ENCODE data around the gene MBTPS1. TPM values are rescaled to one million over a fixed set of nuclear protein-coding genes. Genes with fewer than 3 reads are reported as not detected.

The MBTPS1 gene
- total RNA-seq, 1 donor from 2014 or later, result 103 TPM

DNA sequence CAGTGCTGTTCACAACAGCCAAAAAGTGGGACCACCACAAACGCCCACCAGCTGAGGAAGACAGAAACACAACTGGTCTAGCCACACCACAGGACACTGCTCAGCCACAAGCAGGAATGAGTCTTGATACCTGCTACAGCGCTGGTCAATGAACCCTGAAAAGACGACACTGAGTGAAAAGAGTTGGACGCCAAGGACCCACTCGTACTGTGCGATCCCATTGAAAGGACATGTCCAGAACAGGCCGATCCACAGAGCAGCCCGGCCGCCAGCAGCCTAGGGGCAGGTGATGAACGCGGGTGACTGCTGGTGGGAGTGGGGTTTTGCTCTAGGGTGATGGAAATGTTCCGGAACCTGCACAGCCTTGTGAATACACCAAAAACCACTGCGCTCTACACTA lies 63.5 kb downstream of the MBTPS1 start:
- DNase-seq (ENCODE audit: low spot score), result no peak

DNA sequence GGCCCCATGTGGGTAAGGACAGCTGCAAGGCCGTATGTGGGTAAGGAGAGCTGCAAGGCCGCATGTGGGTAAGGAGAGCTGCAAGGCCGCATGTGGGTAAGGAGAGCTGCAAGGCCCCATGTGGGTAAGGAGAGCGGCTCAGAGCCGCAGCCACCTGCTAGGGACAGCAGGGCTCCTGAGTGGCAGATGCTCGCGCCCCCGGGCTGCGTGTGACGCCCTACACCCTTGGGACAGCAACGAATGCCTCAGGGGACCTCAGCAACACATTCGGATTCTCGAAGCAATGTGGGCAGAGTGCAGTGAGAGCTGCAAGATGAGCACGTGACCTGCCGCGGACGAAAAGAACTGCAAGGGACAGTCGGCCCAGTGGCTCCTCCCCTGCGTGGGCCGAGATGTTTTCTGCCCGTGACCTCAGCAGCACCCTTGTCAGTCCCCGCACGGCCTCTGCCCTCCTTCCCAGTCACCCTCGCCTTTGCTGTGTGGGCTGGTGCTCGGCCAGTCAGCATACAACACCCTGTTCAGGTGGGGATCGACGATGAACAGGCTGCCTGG lies 64.6 kb downstream of the MBTPS1 start:
- DNase-seq (ENCODE audit: low spot score), result no peak

DNA sequence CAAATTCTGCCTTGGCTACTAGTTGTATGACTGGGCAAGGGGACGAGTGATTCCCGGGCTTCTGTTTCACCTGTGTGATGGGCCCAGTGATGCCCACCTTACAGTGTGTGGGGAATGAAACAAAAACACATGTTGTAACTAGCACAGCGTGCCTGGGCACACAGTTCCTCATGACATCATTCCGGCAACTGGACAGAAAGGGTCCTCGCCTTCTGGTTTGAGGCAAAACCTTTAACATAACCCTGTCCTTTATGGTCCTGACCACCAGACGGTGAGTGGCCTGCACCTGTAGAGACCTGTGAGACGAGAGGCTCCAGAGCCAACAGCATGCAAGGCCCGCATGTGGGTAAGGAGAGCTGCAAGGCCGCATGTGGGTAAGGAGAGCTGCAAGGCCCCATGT lies 66.4 kb downstream of the MBTPS1 start:
- no peak for DNase-seq (ENCODE audit: low spot score)

GRCh38 chr16:84049403-84050060 lies 67.2 kb downstream of the MBTPS1 start:
- no peak for DNase-seq (ENCODE audit: low spot score)

GRCh38 chr16:84048871-84049270 lies 67.9 kb downstream of the MBTPS1 start:
- no peak for DNase-seq (ENCODE audit: low spot score)

DNA sequence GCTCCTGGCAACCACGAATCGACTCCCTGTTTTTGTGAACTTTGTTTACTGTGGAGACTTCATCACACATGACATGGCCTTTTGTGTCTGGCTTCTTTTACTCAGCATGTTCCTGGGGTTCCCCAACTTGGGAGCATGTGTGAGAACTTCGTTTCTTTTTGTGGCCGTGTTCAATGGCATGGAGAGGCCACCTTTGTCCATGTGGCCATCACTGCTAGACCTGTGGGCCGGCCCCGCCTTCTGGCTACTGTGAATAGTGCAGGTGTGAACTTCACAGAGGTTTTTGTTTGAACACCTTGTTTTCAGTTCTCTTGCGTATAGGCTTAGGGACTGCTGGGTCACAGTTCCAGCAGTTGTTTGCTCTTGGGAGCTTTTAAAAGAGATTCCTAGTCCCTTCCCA lies 68.5 kb downstream of the MBTPS1 start:
- DNase-seq (ENCODE audit: low spot score), result no peak

- DNase-seq (ENCODE audit: low spot score), result no peak
Measured at GRCh38 chr16:84047626-84048025, 69.1 kb downstream of the MBTPS1 start.

DNA sequence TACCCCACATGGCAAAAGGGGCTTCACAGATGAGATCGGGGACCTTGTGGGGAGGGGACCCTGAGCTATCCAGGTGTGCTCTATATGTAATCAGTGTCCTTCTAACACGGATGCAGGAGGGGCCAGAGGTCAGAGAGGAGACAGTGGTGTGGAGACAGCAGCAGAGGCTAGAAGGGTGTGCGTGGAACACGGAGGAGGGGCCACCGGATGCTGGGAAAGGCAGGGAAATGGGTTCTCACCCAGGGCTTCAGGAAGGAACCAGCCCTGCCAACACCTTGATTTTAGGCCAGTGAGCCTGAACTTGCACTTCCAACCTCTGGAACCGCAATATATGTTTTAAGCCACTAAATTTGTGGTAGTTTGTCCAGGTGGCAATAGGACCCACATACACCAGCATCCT lies 69.5 kb downstream of the MBTPS1 start:
- DNase-seq (ENCODE audit: low spot score), result no peak

GRCh38 chr16:84045818-84046470 lies 70.8 kb downstream of the MBTPS1 start:
- DNase-seq (ENCODE audit: low spot score), result no peak

- no peak for DNase-seq (ENCODE audit: low spot score)
Measured at GRCh38 chr16:84045001-84045817, 71.5 kb downstream of the MBTPS1 start.

- DNase-seq (ENCODE audit: low spot score), result no peak
Measured at GRCh38 chr16:84044118-84044488, 72.6 kb downstream of the MBTPS1 start.

GRCh38 chr16:84043486-84044117 lies 73.1 kb downstream of the MBTPS1 start:
- no peak for DNase-seq (ENCODE audit: low spot score)

DNA sequence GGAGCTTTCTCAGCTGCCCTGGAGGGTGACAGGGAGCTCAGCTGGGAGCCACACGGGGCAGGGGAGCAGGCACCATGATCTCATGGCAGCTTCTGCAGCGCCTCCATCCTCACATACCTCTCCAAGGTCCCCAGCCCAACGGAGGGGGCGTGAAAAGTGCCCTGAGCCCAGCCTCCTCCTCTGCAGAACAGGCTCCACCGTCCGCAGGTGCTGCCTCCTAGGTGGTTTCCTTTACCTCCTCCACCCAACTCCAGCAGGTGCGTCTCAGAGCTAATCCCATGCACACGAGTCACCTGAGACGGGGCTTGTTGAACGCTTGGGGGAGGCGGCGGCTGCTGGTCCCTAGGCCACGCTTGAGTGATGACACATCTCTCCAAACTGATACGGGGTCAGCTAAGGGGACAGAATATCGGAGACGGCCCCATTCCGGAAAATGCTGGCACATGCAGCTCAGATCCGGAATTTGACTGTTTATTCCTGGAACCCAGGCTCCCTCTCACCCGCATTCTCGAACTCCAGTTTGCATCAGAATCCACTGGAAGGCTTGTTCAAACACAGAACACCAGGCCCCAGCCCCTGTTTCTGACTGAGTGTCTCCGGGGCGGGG lies 73.8 kb downstream of the MBTPS1 start:
- DNase-seq (ENCODE audit: low spot score), result no peak

DNA sequence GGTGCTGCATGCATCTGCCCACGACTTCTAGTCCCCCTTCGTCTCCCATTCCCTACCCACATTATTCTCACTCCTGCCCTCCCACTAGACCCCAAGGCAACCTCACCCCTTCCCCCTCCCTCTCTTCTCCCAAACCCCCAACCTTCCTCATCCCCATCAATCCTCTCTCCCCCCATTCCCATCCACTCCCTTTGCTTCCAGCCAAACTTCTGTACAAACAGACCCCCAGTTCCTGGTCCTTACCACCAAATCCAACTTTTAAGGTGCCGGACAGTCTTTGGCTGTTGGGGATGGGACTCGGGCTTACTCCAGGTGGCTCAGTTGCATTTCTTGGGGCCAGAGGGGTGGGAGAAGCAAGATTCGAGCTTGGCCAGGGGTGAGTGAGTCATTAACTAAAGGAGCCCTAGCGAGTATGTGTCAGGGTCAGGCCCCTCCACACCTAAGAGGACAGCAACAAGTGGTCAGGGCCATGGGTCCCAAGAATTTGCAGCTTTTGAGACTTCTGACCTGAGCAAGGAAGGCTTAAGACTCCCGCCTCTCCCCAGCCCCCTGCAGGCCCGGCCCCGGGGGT lies 74.3 kb downstream of the MBTPS1 start, which contains the start of gene SLC38A8:
SLC38A8 (minus strand) TSS at position 488 of the 571 bp plus-strand sequence. CDS start 638 bp downstream, outside the sequence.
- DNase-seq (ENCODE audit: low spot score), result no peak

- DNase-seq (ENCODE audit: low spot score), result no peak
Measured at GRCh38 chr16:84041881-84042280, 74.9 kb downstream of the MBTPS1 start.

DNA sequence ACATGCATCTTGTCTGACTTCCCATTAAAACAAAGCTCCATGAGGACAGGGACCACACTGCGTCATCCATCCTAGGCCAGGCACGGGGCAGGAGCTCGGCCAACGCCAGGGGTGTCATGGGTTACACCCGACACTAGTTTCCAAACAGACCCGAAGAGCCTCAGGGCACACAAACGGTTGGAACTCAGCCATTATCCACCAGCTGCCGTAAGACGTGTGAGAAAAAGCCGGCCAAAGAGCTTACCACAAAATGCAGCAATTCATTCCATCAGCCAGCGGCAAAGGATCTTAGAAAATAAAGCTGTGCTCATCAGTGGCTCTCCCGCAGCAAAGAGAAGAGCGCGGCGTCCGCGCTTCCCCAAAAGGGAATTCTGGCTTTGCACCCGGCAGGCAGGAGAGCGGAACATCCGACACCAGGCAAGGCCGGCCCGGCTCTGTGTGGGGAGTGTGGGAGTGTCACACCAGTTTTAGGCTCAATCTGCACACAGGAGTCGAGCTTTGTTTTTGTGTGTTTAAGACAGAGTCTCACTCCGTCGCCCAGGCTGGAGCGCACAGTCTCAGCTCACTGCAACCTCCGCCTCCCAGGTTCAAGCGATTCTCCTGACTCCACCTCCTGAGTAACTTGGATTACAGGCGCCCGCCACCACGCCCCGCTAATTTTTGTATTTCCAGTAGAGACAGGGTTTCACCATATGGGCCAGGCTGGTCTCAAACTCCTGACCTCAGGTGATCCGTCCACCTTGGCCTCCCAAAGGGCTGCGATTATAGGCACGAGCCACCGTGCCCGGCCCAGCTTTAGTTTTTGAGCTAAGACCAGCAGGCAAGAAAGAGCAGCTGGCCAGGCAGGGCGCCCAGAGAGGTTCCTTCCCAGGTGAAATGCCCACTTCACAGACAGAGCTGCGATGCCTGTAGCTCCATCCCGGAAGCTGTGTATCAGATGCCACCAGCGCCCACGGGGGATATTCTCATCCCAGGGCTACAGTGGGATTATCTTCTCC lies 75.6 kb downstream of the MBTPS1 start:
- no peak for DNase-seq (ENCODE audit: low spot score)

DNA sequence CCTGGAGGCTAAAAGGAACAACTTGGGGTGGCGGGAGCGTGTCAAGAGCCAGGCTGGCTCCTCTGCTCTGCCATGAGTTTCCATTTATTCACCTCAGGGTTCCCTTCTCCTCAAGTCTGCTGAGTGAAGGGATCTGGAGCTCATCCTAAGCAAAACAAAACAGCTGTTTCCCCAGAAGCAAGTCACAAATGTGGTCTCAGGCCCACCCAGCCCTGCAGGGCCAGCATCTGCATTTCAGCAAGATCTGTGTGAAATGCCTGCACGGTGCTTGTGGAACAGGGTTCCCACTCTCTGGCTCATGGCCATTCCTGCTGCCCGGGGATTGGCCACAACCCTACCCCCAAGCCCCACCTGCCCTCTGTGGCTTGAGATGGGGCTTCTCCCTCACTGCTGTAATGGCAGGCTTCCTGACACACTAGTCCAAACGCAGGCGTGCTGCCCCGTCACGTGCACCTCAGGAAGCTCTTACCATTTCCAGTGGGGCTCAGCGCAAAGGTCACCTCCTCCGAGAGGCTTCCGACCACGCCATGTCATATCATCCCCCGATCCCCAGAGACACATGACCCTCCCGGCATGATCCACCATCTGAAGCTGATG lies 76.4 kb downstream of the MBTPS1 start:
- DNase-seq (ENCODE audit: low spot score), result no peak

- DNase-seq (ENCODE audit: low spot score), result no peak
Measured at GRCh38 chr16:84039696-84040095, 77.0 kb downstream of the MBTPS1 start.

DNA sequence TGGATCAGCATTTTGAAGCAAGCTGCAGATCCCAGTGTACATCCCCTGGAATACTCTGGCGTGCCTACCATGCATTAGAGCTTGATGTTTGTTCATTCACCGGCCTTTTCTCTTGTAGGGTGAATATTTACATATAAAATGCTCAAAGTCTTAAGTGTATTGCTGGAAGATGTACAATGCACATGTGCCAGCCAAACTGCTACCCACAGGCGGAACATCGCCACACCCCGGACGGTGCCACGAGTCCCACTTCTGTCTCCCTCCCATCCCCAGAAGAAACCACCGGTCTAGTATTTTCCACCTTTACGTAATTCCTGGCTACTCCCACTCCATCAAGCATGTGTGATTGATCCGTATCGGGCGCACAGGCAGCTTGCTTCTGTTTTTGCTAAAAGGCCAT lies 78.3 kb downstream of the MBTPS1 start:
- no peak for DNase-seq (ENCODE audit: low spot score)

All from ureter (tissue), 1 donor.